Caco-2 (cell line): ENCODE results near the gene SPTB. TPM values are rescaled to one million over a fixed set of nuclear protein-coding genes. Genes with fewer than 3 reads are reported as not detected.

Source experiments
- BruUV-seq: library from RNA; stranded (reverse); fragments of 400-500 nt; replicated peaks from 2 replicates; lab custom pipeline; 2021; lab: Mats Ljungman, UMichigan
- CTCF ChIA-PET: fragments of 300-600 bp; sonication (Branson Sonifier 250); formaldehyde crosslinking; loops from one replicate; lab custom pipeline; 2022; ENCODE audit warnings: antibody characterized with exemption; lab: Charles Lee
- POLR2A ChIA-PET: fragments of 300-600 bp; sonication (Branson Sonifier 250); formaldehyde crosslinking; loops from one replicate; lab custom pipeline; 2022; ENCODE audit warnings: antibody characterized with exemption; lab: Charles Lee
- DNase-seq, 2 experiments: peaks; one replicate each; pipeline versions ENCODE4 v3.0.0 to v3.0.0-alpha.2; 2020 to 2022
- H3K27me3 ChIP-seq: replicated peaks from 2 replicates; pipeline ENCODE4 v1.6.0; 2011; ENCODE audit warnings: low read length; ENCODE audit not compliant: control insufficient read depth, insufficient read depth
- H3K36me3 ChIP-seq: 2 replicates; pipeline ENCODE4 v1.5.1; 2011; ENCODE audit warnings: low read length; ENCODE audit not compliant: control insufficient read depth, insufficient read depth
- H3K4me1 ChIP-seq: fragments of 250-450 bp; sonication (Bioruptor Pico); 2 replicates; pipeline ENCODE4 v1.5.1; 2020; ENCODE audit warnings: mild to moderate bottlenecking
- H3K4me3 ChIP-seq: 2 replicates; pipeline ENCODE4 v1.5.1; 2011; ENCODE audit warnings: low read depth, mild to moderate bottlenecking, control low read depth, low read length
- H3K9me3 ChIP-seq: fragments of 250-450 bp; sonication (Bioruptor Pico); 2 replicates; pipeline ENCODE4 v1.5.1; 2020; ENCODE audit warnings: mild to moderate bottlenecking, moderate library complexity
- H3K27ac Mint-ChIP-seq: one replicate; pipeline ENCODE4 v1.8.0; 2022; ENCODE audit warnings: mixed read lengths; ENCODE audit not compliant: unreplicated experiment
- H3K27me3 Mint-ChIP-seq: one replicate; pipeline ENCODE4 v1.8.0; 2022; ENCODE audit warnings: mixed read lengths; ENCODE audit not compliant: insufficient read depth, unreplicated experiment
- H3K36me3 Mint-ChIP-seq: one replicate; pipeline ENCODE4 v1.8.0; 2022; ENCODE audit warnings: mild to moderate bottlenecking, mixed read lengths; ENCODE audit not compliant: insufficient read depth, unreplicated experiment
- H3K4me1 Mint-ChIP-seq: one replicate; pipeline ENCODE4 v1.8.0; 2022; ENCODE audit warnings: low read depth, mixed read lengths; ENCODE audit not compliant: unreplicated experiment
- H3K4me3 Mint-ChIP-seq: one replicate; pipeline ENCODE4 v1.8.0; 2022; ENCODE audit warnings: mild to moderate bottlenecking, moderate library complexity, mixed read lengths; ENCODE audit not compliant: unreplicated experiment
- H3K9me3 Mint-ChIP-seq: one replicate; pipeline ENCODE4 v1.8.0; 2022; ENCODE audit warnings: mixed read lengths; ENCODE audit not compliant: unreplicated experiment
- intact Hi-C: fragments of 100-400 bp; cut with micrococcal nuclease; formaldehyde crosslinking; loops from one replicate; pipeline ENCODE4 v1.10.0; 2022; ENCODE audit not compliant: unreplicated experiment
- total RNA-seq: library from RNA; stranded (reverse); gene quantifications from 2 replicates; pipeline ENCODE4 v1.2.3, GENCODE V29; 2022
- TF ChIP-seq, protein P1 (sequence below), 2 experiments: fragments of 200-600 bp in 1 of 2; IDR thresholded peaks; 1 replicate in 1 of 2; 2 replicates in 1 of 2; pipeline versions ENCODE4 v1.5.1 to v1.8.0; 2011 to 2022; ENCODE audit warnings: antibody characterized with exemption in 1 of 2, control low read depth in 1 of 2, inconsistent platforms in 1 of 2, low read depth in 1 of 2, low read length in 1 of 2, mild to moderate bottlenecking in 1 of 2, moderate library complexity in 1 of 2; ENCODE audit not compliant: insufficient read depth in 1 of 2, severe bottlenecking in 1 of 2, unreplicated experiment in 1 of 2

The SPTB gene
- total RNA-seq, 1 experiment from 2014 or later, result 1.7 TPM

DNA sequence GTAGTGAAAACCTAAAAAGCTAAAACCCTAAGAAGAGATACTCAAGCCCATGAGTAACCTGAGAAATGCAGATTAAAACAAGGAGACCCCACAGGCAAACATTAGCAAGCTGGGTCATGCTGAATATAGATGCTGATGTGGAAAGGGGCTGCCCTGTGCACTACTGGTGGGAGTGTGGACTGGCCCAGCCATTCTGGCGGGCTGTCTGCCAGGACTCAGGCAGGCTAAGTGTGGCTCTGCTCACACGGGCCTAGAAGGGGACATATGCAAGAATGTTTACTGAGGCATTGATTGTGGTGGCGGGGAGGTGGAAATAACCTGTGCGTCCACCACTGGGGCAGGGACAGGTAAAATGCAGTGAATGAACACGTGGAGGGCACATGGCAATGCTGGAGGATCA is 48.3 kb downstream of the SPTB start:
- Mint-ChIP-seq H3K27ac (no peak overlapping the region), H3K4me1 (no peaks in the 10 kb centered on the region), H3K9me3 (no peaks in the 10 kb centered on the region), H3K27me3 (peaks cover 3% of the 10 kb centered on the region), H3K36me3 (no peaks in the 10 kb centered on the region), H3K4me3 (no peak overlapping the region)
- no peak for DNase-seq
- Histone ChIP-seq H3K4me3 (no peak overlapping the region), H3K4me1 (no peaks in the 10 kb centered on the region), H3K27me3 (no peaks in the 10 kb centered on the region), H3K36me3 (no peaks in the 10 kb centered on the region), H3K9me3 (no peaks in the 10 kb centered on the region)
- TF ChIP-seq, protein P1, sequence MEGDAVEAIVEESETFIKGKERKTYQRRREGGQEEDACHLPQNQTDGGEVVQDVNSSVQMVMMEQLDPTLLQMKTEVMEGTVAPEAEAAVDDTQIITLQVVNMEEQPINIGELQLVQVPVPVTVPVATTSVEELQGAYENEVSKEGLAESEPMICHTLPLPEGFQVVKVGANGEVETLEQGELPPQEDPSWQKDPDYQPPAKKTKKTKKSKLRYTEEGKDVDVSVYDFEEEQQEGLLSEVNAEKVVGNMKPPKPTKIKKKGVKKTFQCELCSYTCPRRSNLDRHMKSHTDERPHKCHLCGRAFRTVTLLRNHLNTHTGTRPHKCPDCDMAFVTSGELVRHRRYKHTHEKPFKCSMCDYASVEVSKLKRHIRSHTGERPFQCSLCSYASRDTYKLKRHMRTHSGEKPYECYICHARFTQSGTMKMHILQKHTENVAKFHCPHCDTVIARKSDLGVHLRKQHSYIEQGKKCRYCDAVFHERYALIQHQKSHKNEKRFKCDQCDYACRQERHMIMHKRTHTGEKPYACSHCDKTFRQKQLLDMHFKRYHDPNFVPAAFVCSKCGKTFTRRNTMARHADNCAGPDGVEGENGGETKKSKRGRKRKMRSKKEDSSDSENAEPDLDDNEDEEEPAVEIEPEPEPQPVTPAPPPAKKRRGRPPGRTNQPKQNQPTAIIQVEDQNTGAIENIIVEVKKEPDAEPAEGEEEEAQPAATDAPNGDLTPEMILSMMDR (IDR thresholded peaks at IDR 0.05; ENCODE audit: insufficient read depth in 1 of 2, low read depth in 1 of 2, low read length in 1 of 2, severe bottlenecking in 1 of 2, unreplicated experiment in 1 of 2), result no peak
- no TSS peak for BruUV-seq
- ChIA-PET POLR2A (no interaction called here), CTCF (no interaction called here)
- intact Hi-C loops, result no loop called here

DNA sequence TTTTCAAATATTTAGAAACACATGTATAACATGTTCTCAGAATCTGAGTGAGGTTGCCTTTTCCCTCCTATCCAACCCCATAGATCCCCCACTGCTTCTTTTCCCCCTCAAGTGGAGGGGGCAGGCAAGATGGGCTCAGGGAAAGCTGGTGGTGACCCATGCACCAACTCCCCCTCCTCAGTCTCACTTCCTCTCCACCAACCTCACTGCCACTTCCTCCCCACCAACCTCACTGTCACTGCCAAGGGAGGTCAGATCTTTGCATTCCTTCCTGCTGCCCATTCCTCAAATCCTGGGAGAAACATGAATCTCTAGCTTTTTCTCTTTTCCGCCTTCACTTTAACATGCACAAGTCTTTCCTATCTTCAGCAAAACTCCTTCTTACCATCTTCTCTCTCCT is 48.7 kb downstream of the SPTB start:
- no peak overlapping the region for H3K27ac Mint-ChIP-seq
- ChIA-PET POLR2A (no interaction called here), CTCF (no interaction called here)
- Histone ChIP-seq H3K36me3 (no peaks in the 10 kb centered on the region), H3K4me1 (no peaks in the 10 kb centered on the region), H3K27me3 (no peaks in the 10 kb centered on the region), H3K9me3 (no peaks in the 10 kb centered on the region), H3K4me3 (no peak overlapping the region)
- H3K27me3 Mint-ChIP-seq, result peaks cover 3% of the 10 kb centered on the region
- TF ChIP-seq, protein P1 (IDR thresholded peaks at IDR 0.05; ENCODE audit: insufficient read depth in 1 of 2, low read depth in 1 of 2, low read length in 1 of 2, severe bottlenecking in 1 of 2, unreplicated experiment in 1 of 2), result no peak
- H3K36me3 Mint-ChIP-seq, result no peaks in the 10 kb centered on the region
- intact Hi-C loops, result no loop called here
- BruUV-seq, result no TSS peak
- DNase-seq, result no peak
- H3K4me3 Mint-ChIP-seq, result no peak overlapping the region
- H3K4me1 Mint-ChIP-seq, result no peaks in the 10 kb centered on the region
- no peaks in the 10 kb centered on the region for H3K9me3 Mint-ChIP-seq

DNA sequence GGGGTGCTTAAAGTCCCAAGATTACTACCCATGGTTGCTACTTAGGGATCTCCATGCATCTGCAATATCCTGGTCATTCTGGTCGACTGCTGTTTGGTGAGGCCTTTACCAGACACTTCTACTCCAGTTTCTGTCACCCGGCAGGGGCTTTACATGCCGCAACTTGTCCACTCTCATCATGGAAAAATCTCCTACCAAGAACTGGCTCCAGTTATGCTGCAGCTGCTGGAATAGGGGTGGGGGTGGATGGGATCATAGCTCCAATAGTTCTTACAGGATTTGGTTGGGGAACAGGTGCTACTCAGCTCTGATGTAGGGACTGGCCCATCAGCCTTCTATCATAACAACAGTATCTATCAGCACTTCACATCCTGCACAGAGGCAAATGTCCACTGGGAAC is 51.6 kb downstream of the SPTB start:
- H3K27me3 Mint-ChIP-seq, result peaks cover 3% of the 10 kb centered on the region
- H3K36me3 Mint-ChIP-seq, result peaks cover 4% of the 10 kb centered on the region
- TF ChIP-seq, protein P1 (IDR thresholded peaks at IDR 0.05; ENCODE audit: insufficient read depth in 1 of 2, low read depth in 1 of 2, low read length in 1 of 2, severe bottlenecking in 1 of 2, unreplicated experiment in 1 of 2), result no peak
- no peaks in the 10 kb centered on the region for H3K9me3 Mint-ChIP-seq
- no peaks in the 10 kb centered on the region for H3K27me3 ChIP-seq
- H3K36me3 ChIP-seq, result no peaks in the 10 kb centered on the region
- ChIA-PET CTCF (no interaction called here), POLR2A (no interaction called here)
- BruUV-seq, result no TSS peak
- no peak for DNase-seq
- H3K4me3 ChIP-seq, result no peak overlapping the region
- H3K4me1 Mint-ChIP-seq, result no peaks in the 10 kb centered on the region
- H3K4me1 ChIP-seq, result no peaks in the 10 kb centered on the region
- no peaks in the 10 kb centered on the region for H3K9me3 ChIP-seq
- no peak overlapping the region for H3K27ac Mint-ChIP-seq
- no peak overlapping the region for H3K4me3 Mint-ChIP-seq
- intact Hi-C loops, result no loop called here
